Uterus (tissue), 4 donors: ENCODE results near the gene SPG21. TPM values are rescaled to one million over a fixed set of nuclear protein-coding genes. Genes with fewer than 3 reads are reported as not detected.

ENCODE experiments used
- DNase-seq, 2 donors: peaks; one replicate each; pipeline ENCODE4 v3.0.0-alpha.2; 2019 to 2020
- H3K27ac ChIP-seq, 2 donors: fragments of 200-600 bp; sonication (generic); 1 replicate in 1 of 2; 2 replicates in 1 of 2; pipeline ENCODE4 v1.5.1; 2016 to 2018
- H3K27me3 ChIP-seq, 2 donors: fragments of 200-600 bp; sonication (generic); one replicate each; pipeline ENCODE4 v1.5.1; 2018 to 2019; ENCODE audit warnings: control low read depth in 1 of 2
- H3K36me3 ChIP-seq, 2 donors: fragments of 200-600 bp; sonication (generic); one replicate each; pipeline ENCODE4 v1.5.1; 2019; ENCODE audit warnings: control low read depth in 1 of 2
- H3K4me1 ChIP-seq, 2 donors: fragments of 200-600 bp; sonication (generic); one replicate each; pipeline ENCODE4 v1.5.1; 2018 to 2019; ENCODE audit warnings: control low read depth in 1 of 2
- H3K4me3 ChIP-seq, 2 donors: fragments of 200-600 bp; sonication (generic); 1 replicate in 1 of 2; 2 replicates in 1 of 2; pipeline ENCODE4 v1.5.1; 2018 to 2019; ENCODE audit warnings: mild to moderate bottlenecking in 1 of 2
- H3K9me3 ChIP-seq, 2 donors: fragments of 200-600 bp; sonication (generic); one replicate each; pipeline ENCODE4 v1.5.1; 2019; ENCODE audit warnings: control low read depth in 1 of 2
- CTCF ChIP-seq, 4 experiments: fragments of 200-600 bp in 2 of 4; fragments of 450-650 bp in 2 of 4; sonication (generic) in 2 of 4; IDR thresholded peaks; one replicate each; pipeline ENCODE4 v1.5.1; 2016 to 2019; ENCODE audit warnings: antibody characterized with exemption in 4 of 4, mild to moderate bottlenecking in 2 of 4, moderate library complexity in 1 of 4
- POLR2A ChIP-seq, 2 donors: fragments of 450-650 bp; IDR thresholded peaks; one replicate each; pipeline ENCODE4 v1.6.1; 2016; ENCODE audit warnings: antibody characterized with exemption in 2 of 2, mild to moderate bottlenecking in 1 of 2, moderate library complexity in 1 of 2
- intact Hi-C: fragments of 100-400 bp; cut with DNase I; formaldehyde crosslinking; loops from one replicate; pipeline ENCODE4 v1.15.1; 2023; ENCODE audit warnings: low total_unique reads
- total RNA-seq, 4 donors: library from RNA; depleted of rRNA in 3 of 4; stranded (reverse); fragments of >200 nt in 3 of 4; gene quantifications; one replicate each; pipeline versions ENCODE4 v1.1.0 to v1.2.4, GENCODE V29; 2014 to 2023
- donor health status: DM: yes; HTN: yes; CAD: no.

SPG21 gene
- 100 to 1,000 TPM in 1 of 4 donors, 10 to 100 TPM in 3; 22.8 to 130 (median 80.7) TPM for total RNA-seq

- no peaks in the 10 kb centered on the region for H3K36me3 ChIP-seq
- H3K4me3 ChIP-seq, result peak within 1 kb of the TSS; percentile 52 to 91
- peak in 1 of 4 experiments; percentile 23 for TF ChIP-seq CTCF (IDR thresholded peaks at IDR 0.05)
- peak; percentile 70 to 78 for TF ChIP-seq POLR2A (IDR thresholded peaks at IDR 0.05)
- H3K27ac ChIP-seq, result peak within 1 kb of the TSS; percentile 87 to 96
- H3K4me1 ChIP-seq, result peaks cover 0 to 4% of the 10 kb centered on the region in 2 donors
- H3K27me3 ChIP-seq, result no peaks in the 10 kb centered on the region
- DNase-seq, result peak; percentile 92 to 95
- H3K9me3 ChIP-seq, result no peaks in the 10 kb centered on the region
- intact Hi-C loops, result no loop called here
Measured at GRCh38 chr15:64989416-64990167, at the start of gene SPG21. Gene SPG21 (minus strand): TSS chr15:64989914. CDS start chr15:64983569, 6,345 bp downstream.

GRCh38 chr15:65038836-65039235 lies 49.1 kb upstream of the SPG21 start:
- no peak for TF ChIP-seq CTCF (IDR thresholded peaks at IDR 0.05)
- TF ChIP-seq POLR2A (IDR thresholded peaks at IDR 0.05), result no peak
- Histone ChIP-seq H3K27me3 (no peaks in the 10 kb centered on the region), H3K27ac (no peak overlapping the region), H3K4me1 (no peaks in the 10 kb centered on the region), H3K4me3 (no peak overlapping the region), H3K36me3 (no peaks in the 10 kb centered on the region), H3K9me3 (no peaks in the 10 kb centered on the region)
- peak; percentile 49 for DNase-seq
- intact Hi-C loops, result loop anchor here (10.0 kb wide), 1 partner anchor 46 kb away; no protein-coding TSS in a partner anchor

- TF ChIP-seq CTCF (IDR thresholded peaks at IDR 0.05) (no peak), POLR2A (IDR thresholded peaks at IDR 0.05) (no peak)
- H3K36me3 ChIP-seq, result no peaks in the 10 kb centered on the region
- no peaks in the 10 kb centered on the region for H3K27me3 ChIP-seq
- H3K4me3 ChIP-seq, result no peak overlapping the region
- H3K4me1 ChIP-seq, result no peaks in the 10 kb centered on the region
- no peak overlapping the region for H3K27ac ChIP-seq
- no peak for DNase-seq
- intact Hi-C loops, result loop anchor here (10.0 kb wide), 1 partner anchor 46 kb away; no protein-coding TSS in a partner anchor
- no peaks in the 10 kb centered on the region for H3K9me3 ChIP-seq
Measured at GRCh38 chr15:65038428-65038827, 48.7 kb upstream of the SPG21 start.

GRCh38 chr15:65037309-65037708 lies 47.6 kb upstream of the SPG21 start:
- Histone ChIP-seq H3K27me3 (no peaks in the 10 kb centered on the region), H3K4me3 (no peak overlapping the region), H3K4me1 (no peaks in the 10 kb centered on the region), H3K9me3 (no peaks in the 10 kb centered on the region), H3K36me3 (no peaks in the 10 kb centered on the region), H3K27ac (no peak overlapping the region)
- intact Hi-C loops, result loop anchor here (10.0 kb wide), 1 partner anchor 47 kb away; no protein-coding TSS in a partner anchor
- TF ChIP-seq CTCF (IDR thresholded peaks at IDR 0.05) (no peak), POLR2A (IDR thresholded peaks at IDR 0.05) (no peak)
- DNase-seq, result no peak

DNA sequence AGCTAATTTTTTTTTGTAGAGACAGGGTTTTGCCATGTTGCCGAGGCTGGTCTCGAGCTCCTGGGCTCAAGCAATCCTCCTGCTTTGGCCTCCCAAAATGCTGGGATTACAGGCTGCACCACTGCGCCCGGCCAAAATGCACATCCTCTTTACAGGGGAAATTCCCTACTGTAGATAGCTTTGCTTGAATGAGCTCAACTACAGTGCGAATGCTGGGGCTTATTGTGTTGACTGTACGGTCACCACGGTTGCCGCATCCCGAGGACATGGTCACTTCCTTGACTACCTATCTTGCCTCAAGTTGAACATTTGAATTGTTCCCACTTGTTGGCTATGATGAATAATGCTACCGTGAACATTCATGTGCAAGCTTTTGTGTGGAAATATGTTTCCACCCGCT lies 45.0 kb upstream of the SPG21 start:
- Histone ChIP-seq H3K4me1 (no peaks in the 10 kb centered on the region), H3K9me3 (no peaks in the 10 kb centered on the region), H3K36me3 (no peaks in the 10 kb centered on the region), H3K4me3 (no peak overlapping the region), H3K27me3 (no peaks in the 10 kb centered on the region), H3K27ac (no peak overlapping the region)
- DNase-seq, result no peak
- intact Hi-C loops, result loop anchor here (10.0 kb wide), 1 partner anchor 50 kb away; no protein-coding TSS in a partner anchor
- no peak for TF ChIP-seq POLR2A (IDR thresholded peaks at IDR 0.05)
- TF ChIP-seq CTCF (IDR thresholded peaks at IDR 0.05), result no peak
